ENCODE results near the gene KLK11. TPM values are rescaled to one million over a fixed set of nuclear protein-coding genes. Genes with fewer than 3 reads are reported as not detected.

KLK11 gene
- total RNA-seq, 2 experiments from 2014 or later: not detected

GRCh38 chr19:50978772-50979390, 47.5 kb downstream of the KLK11 start:
- Mint-ChIP-seq H3K4me3 (no peak overlapping the region), H3K9me3 (ENCODE audit: low read depth) (no peaks in the 10 kb centered on the region), H3K27ac (no peak overlapping the region), H3K36me3 (ENCODE audit: low read depth) (no peaks in the 10 kb centered on the region), H3K27me3 (peaks cover 43% of the 10 kb centered on the region), H3K4me1 (no peaks in the 10 kb centered on the region)
- ATAC-seq: no peak
- DNase-seq: no peak
- CTCF ChIA-PET: no interaction called here
- intact Hi-C loops (cut with DNase I, micrococcal nuclease): no loop called here
- POLR2A ChIA-PET: no interaction called here

- Mint-ChIP-seq H3K4me3 (no peak overlapping the region), H3K27me3 (peaks cover 50% of the 10 kb centered on the region), H3K9me3 (ENCODE audit: low read depth) (no peaks in the 10 kb centered on the region), H3K36me3 (ENCODE audit: low read depth) (no peaks in the 10 kb centered on the region), H3K4me1 (no peaks in the 10 kb centered on the region), H3K27ac (no peak overlapping the region)
- intact Hi-C loops (cut with DNase I, micrococcal nuclease): no loop called here
- ATAC-seq: no peak
- POLR2A ChIA-PET: no interaction called here
- CTCF ChIA-PET: no interaction called here
- no peak for DNase-seq
Observed at GRCh38 chr19:50977626-50978025, 48.8 kb downstream of the KLK11 start.

GRCh38 chr19:50975766-50976165, 50.6 kb downstream of the KLK11 start:
- no peak overlapping the region for H3K4me3 Mint-ChIP-seq
- H3K9me3 Mint-ChIP-seq (ENCODE audit: low read depth): no peaks in the 10 kb centered on the region
- no peaks in the 10 kb centered on the region for H3K4me1 Mint-ChIP-seq
- no peak overlapping the region for H3K27ac Mint-ChIP-seq
- CTCF ChIA-PET: no interaction called here
- H3K36me3 Mint-ChIP-seq (ENCODE audit: low read depth): no peaks in the 10 kb centered on the region
- peaks cover 50% of the 10 kb centered on the region for H3K27me3 Mint-ChIP-seq
- POLR2A ChIA-PET: no interaction called here
- DNase-seq (no peak), ATAC-seq (no peak)
- intact Hi-C loops (cut with DNase I, micrococcal nuclease): no loop called here

GRCh38 chr19:50974702-50975556, 51.5 kb downstream of the KLK11 start:
- no peaks in the 10 kb centered on the region for H3K36me3 Mint-ChIP-seq (ENCODE audit: low read depth)
- CTCF ChIA-PET: interaction anchor here (0.6 kb wide), 1 partner anchor 278 kb away, joined by 3 read pairs; no protein-coding TSS in a partner anchor
- no peak for ATAC-seq
- POLR2A ChIA-PET: interaction anchor here (0.5 kb wide), 1 partner anchor 9 kb away, joined by 3 read pairs; the partner anchor contains the start of gene KLK7
- H3K9me3 Mint-ChIP-seq (ENCODE audit: low read depth): no peaks in the 10 kb centered on the region
- H3K4me1 Mint-ChIP-seq: no peaks in the 10 kb centered on the region
- H3K4me3 Mint-ChIP-seq: no peak overlapping the region
- intact Hi-C loops (cut with DNase I, micrococcal nuclease): no loop called here
- no peak for DNase-seq
- no peak overlapping the region for H3K27ac Mint-ChIP-seq
- H3K27me3 Mint-ChIP-seq: peaks cover 52% of the 10 kb centered on the region

- CTCF ChIA-PET: no interaction called here
- intact Hi-C loops (cut with DNase I, micrococcal nuclease): no loop called here
Observed at GRCh38 chr19:50972795-50973376, 53.5 kb downstream of the KLK11 start.

More at GRCh38 chr19:50972795-50973376, 53.5 kb downstream of the KLK11 start:
- H3K27ac Mint-ChIP-seq: no peak overlapping the region
- ATAC-seq (no peak), DNase-seq (no peak)
- H3K27me3 Mint-ChIP-seq: peaks cover 50% of the 10 kb centered on the region
- H3K4me1 Mint-ChIP-seq: no peaks in the 10 kb centered on the region
- POLR2A ChIA-PET: no interaction called here
- H3K4me3 Mint-ChIP-seq: no peak overlapping the region
- H3K9me3 Mint-ChIP-seq (ENCODE audit: low read depth): no peaks in the 10 kb centered on the region
- H3K36me3 Mint-ChIP-seq (ENCODE audit: low read depth): no peaks in the 10 kb centered on the region

Other genes starting within 250 kb of the KLK11 start
- not detected for gene ACP4, start 236.2 kb downstream of the KLK11 start, total RNA-seq
- gene KLK1, start 202.8 kb downstream of the KLK11 start, total RNA-seq: 1 to 10 TPM; 2.4 to 2.6 TPM
- gene KLK15, start 193.0 kb downstream of the KLK11 start, total RNA-seq: not detected
- not detected for gene KLK3, start 171.7 kb downstream of the KLK11 start, total RNA-seq
- not detected for gene KLK2, start 153.2 kb downstream of the KLK11 start, total RNA-seq
- not detected for gene KLK4, start 115.2 kb downstream of the KLK11 start, total RNA-seq
- gene KLK5, start 73.6 kb downstream of the KLK11 start, total RNA-seq: not detected
- gene KLK6, start 57.0 kb downstream of the KLK11 start, total RNA-seq: not detected
- not detected for gene KLK7, start 42.7 kb downstream of the KLK11 start, total RNA-seq
- gene KLK8, start 25.0 kb downstream of the KLK11 start, total RNA-seq: not detected
- gene KLK10, start 6.9 kb downstream of the KLK11 start, total RNA-seq: not detected
- gene KLK12, start 8.4 kb upstream of the KLK11 start, total RNA-seq: not detected
- not detected for gene KLK13, start 38.5 kb upstream of the KLK11 start, total RNA-seq
- gene KLK14, start 56.3 kb upstream of the KLK11 start, total RNA-seq: 1 to 10 TPM in 1 of 2 experiments, under 1 TPM in 1; 0.69 to 1.1 TPM
- 1 to 10 TPM; 7.2 to 9.1 TPM for gene CTU1, start 81.8 kb upstream of the KLK11 start, total RNA-seq
- gene SIGLEC9, start 98.3 kb upstream of the KLK11 start, total RNA-seq: under 1 TPM; 0.37 to 0.49 TPM
- gene SIGLEC7, start 115.7 kb upstream of the KLK11 start, total RNA-seq: not detected
- under 1 TPM; 0.26 to 0.27 TPM for gene CD33, start 198.5 kb upstream of the KLK11 start, total RNA-seq
- gene SIGLECL1, start 224.5 kb upstream of the KLK11 start, total RNA-seq: not detected